ENCODE measurements around the gene RHD.
"Not testable (repeated sequence)": the region's sequence is repeated elsewhere in the genome, so short reads cannot be mapped to it uniquely, and the experiment has no call there.

Gene RHD

GRCh38 chr1:25259813-25260212 is 12.5 kb upstream of the RHD start:
- DNase-seq, result not testable (repeated sequence)

DNA sequence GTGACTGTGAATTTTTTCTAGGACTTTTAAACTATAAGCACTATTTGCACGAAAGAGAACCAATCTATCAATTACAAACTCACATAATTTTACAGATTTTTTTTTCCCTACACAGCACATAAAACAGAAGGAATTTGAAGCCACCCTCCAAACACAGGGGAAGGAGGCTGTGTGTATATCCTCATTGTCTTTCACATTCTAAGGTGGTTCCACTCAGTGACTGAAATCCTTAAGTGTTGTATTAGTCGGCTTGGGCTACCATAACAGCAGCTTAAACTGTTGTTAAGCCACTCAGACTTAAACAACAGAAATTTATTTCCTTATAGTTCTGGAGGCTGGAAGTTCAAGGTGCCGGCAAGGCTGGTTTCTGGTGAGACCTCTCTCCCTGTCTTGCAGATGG is 12.0 kb upstream of the RHD start:
- not testable (repeated sequence) for DNase-seq

DNA sequence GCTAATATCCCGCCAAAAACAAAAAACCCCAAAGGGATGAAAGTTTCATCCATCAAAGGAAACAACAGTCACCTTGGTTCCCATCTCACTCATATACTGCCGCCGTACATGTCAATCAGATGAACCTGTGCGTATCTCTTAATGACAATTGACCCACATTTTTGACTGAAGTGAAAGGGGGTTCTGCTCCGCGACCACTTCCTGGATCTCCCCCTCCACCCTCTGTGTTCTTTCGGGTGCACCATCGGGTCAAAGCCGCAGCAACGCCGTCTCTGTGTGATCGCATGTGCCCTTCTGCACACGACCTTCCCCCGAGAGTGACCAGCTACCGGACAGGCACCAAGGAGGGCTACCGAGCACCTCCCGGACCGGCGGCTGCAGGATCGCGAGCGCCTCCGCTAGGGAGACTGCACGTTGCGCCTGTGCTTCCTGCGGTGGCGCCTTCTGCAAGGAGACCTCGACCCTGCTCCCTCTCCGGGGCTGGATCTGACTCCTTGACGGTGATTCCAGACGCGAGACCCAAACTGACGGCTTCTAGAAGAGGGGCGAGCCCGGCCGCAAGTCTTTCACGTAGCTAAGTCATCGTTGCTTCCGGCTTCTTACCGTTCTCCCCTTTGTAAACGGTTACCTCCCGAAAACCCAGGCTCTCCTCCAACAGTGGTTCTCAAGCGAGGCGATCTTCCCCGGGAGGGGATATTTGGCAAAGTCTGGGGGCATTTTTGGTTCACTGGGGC is 5.6 kb upstream of the RHD start:
- DNase-seq, result not testable (repeated sequence)

GRCh38 chr1:25267288-25268142 is 4.8 kb upstream of the RHD start:
- peak; percentile 82 for DNase-seq

- DNase-seq, result not testable (repeated sequence)
Measured at GRCh38 chr1:25268143-25268760, 4.1 kb upstream of the RHD start.

DNA sequence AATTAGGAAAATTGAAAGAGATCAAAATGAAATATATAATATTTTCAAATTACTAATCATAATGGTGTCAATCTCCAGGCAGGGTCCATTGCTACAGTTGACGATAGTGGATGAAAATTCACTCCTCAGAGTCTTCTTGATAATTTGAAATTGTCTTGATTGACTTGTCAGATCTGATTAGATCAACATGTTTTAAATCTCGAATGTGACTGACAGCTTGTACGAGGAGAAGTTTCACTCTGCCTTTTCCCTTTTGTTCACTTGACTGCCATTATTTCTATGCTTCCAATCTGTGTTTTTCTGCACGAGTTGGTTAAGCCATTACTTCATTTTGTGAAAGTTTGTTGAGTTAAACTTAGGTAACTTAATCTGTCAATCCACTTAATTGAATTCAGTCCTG is 3.3 kb downstream of the RHD start:
- not testable (repeated sequence) for DNase-seq

GRCh38 chr1:25277295-25277694 is 5.0 kb downstream of the RHD start:
- not testable (repeated sequence) for DNase-seq

DNA sequence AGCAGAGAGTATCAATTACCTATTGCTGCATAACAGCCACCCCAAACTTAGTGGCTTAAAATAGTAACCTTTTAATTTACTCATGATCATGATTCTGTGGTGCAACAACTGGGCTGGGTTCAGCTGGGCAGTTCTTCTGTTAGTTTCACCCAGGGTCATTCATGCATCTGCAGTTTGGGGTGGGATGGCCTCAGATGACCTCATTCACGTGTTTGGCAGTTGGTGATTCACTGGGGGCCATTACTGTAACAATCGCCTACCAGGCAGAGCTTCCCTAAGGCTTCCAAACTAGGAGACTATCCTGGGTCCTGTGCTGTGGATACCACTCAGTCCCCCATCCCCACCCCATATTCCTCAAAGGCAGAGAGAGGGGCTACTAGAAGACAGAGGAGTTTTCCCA is 6.0 kb downstream of the RHD start:
- DNase-seq, result not testable (repeated sequence)

DNA sequence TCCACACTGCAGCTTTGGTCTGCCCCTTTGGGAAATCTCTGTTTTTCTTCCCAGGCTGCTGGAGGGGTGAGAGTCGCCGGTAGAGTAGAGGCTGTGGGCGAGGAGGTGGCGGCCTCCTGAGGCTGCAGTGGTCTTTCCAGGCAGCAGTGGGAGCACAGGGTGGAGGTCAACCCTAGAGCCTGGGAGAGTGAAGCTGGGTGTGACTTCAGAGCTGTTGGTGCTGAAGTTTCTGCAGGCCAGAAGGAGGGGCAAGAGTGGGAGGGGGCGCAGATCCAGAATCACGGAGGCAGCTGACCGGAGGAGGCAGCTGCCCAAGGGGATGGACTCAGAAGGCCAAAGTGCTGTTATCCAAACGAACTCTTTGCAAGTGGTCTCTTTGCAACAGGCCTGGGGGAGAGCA is 6.5 kb downstream of the RHD start:
- DNase-seq, result not testable (repeated sequence)

DNA sequence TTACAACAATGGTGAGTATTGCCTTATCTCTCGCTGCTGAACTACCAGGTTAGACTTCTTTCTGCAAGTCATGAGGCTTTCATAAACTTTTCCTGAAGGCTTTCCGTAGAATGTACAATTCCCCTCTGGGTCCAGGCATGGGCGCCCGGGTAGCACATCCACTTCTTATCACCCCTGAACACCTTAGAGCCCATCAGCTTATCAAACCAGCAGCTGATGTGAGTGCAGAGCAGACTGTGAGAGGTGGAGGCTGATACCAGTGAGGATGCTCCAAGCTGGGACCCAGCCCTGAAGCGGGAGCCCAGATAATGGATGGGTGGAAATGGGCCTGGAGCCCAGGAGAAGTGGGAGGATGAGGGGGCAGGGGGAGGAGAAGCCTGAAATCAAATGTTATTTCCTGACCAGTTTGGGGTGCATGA is 7.4 kb downstream of the RHD start:
- DNase-seq, result peak; percentile 84

- not testable (repeated sequence) for DNase-seq
Measured at GRCh38 chr1:25285862-25286261, 13.6 kb downstream of the RHD start.

DNA sequence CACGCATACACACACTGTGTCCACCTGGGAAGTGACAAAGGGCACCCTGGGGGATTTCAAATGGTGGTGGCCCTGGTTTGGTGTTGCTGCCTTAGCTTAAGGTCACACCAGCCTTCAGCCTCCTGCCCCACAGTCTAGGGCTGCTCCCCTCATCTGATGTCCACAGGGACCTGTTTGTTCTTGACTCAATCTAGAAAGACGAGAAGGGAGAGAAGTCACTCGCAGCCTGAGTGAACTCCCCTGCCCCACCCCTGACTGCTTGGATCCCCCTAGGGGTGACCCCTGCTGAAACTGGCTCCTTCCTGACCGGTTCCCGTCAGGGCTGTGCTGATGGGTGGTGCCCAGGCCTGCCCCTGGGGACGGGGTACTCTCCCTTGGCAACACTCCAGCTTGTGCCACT is 14.9 kb downstream of the RHD start:
- not testable (repeated sequence) for DNase-seq

DNA sequence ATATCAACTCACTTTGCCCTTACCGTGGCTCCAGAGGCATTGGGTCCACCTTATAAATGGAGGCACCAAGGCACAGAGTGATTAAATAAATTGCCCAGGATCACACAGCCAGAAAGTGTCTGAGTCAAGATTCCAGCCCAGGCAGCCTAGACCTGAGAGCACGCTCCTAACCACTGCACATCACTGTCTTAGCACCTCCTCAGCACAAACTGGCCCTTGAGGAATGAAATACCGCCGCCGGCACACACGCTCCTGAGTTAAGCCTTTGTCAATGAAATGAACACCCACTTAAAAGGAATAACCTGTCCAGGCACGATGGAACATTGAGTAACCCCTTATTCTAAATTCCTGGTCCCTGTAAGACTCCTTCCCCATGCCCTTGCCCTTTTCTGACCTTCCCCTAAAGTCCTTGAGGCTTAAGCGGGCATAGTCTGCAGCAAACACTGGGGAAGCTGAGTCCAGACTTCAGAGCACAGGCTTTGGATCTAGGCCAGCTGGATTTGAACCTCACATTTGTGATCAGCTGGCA is 16.3 kb downstream of the RHD start:
- DNase-seq, result not testable (repeated sequence)

- DNase-seq, result not testable (repeated sequence)
Measured at GRCh38 chr1:25290043-25290442, 17.7 kb downstream of the RHD start.

GRCh38 chr1:25293426-25293825 is 21.1 kb downstream of the RHD start:
- DNase-seq, result not testable (repeated sequence)

DNA sequence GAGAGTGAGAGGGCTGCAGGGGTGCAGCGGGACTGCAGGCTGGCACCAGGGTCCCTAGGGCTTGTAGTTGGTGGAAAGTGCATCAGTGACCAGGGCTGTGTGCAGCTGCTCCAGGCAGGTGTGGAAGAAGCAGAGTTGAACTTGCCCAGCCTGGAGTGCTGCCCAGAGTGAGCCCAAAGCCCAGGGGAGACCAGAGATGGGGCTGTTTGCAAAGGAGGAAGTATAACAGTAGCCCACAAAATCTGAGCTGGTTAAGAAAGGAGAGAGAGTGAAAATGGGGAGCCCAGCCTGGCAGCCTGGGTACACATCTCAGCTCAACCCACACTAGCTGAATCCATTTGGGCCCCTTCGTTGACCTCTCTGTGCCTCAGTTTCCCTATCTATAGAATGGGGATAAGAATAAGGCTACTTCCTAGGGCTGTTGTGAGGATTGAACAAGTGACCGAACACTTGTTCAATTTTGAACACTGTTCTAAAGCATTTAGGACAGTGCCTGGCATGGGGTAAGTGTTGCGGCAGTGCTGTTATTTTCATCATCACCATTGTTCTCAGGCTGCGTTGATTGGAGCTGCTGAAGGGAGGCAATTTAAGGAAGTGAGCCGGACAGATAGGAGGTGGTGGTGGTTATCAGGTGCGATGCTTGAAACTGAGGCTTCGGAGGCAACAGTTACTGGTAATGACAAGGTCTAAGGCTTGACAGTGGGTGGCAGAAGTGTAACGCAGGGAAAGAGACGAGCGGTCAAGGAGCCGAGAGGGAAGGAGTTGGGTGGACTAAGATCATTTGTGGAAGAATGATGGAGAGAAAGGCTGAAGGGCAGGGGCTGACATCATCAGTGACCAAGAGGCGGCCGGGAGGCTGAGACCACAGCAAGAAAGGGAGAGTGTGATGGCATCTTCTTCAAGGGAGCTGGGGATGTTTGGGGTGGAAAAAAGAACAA is 22.8 kb downstream of the RHD start:
- not testable (repeated sequence) for DNase-seq

DNA sequence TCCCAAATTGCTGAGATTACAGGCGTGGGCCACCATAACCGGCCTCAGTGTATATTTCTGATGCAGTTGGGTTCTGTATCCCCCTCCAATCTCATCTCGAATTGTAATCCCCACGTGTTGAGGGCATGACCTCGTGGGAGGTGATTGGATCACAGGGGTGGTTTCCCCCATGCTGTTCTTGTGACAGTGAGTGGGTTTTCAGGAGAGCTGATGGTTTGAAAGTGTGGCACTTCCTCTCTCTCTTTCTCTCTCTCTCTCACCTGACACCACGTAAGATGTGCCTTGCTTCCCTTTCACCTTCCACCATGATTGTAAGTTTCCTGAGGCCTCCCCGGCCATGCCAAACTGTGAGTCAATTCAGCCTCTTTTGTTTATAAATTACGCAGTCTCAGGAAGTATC is 24.2 kb downstream of the RHD start:
- DNase-seq, result not testable (repeated sequence)

DNA sequence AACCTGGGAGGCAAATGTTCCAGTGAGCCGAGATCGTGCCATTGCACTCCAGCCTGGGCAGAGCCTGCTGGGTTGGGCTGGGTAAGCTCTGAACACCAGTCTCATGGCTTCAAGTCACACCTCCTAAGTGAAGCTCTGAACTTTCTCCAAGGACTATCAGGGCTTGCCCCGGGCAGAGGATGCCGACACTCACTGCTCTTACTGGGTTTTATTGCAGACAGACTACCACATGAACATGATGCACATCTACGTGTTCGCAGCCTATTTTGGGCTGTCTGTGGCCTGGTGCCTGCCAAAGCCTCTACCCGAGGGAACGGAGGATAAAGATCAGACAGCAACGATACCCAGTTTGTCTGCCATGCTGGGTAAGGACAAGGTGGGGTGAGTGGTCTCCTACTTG is 28.4 kb downstream of the RHD start:
- DNase-seq, result not testable (repeated sequence)

GRCh38 chr1:25302330-25302729 is 30.0 kb downstream of the RHD start:
- peak; percentile 62 for DNase-seq

GRCh38 chr1:25304936-25305335 is 32.6 kb downstream of the RHD start:
- not testable (repeated sequence) for DNase-seq

- not testable (repeated sequence) for DNase-seq
Measured at GRCh38 chr1:25308168-25308567, 35.9 kb downstream of the RHD start.

GRCh38 chr1:25309085-25309484 is 36.8 kb downstream of the RHD start:
- not testable (repeated sequence) for DNase-seq
